ENCODE results near the gene RSPO4.

DNA sequence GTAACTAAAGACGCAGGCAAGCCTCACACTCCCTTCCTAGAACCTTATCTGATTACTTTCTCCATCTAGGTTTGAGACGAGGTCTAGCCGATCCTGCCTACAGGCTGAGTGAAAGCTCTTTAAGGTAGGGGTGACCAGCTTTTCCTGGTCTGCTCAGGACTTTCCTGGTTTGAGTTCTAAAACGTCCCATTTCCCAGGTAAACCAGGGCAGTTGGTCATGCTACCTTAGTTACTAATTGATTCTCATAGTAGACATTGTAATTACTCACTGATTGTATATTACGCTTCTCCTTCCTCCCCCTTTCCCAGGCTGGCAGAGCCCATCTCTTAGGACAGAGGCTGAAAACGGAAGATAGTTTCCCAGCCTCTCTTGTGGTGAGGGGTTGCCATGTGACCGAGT is 27.9 kb upstream of the RSPO4 start:
- TF ChIP-seq EZH2phosphoT487 (IDR thresholded peaks at IDR 0.05; ENCODE audit: insufficient read depth, low read depth) (no peak), EZH2 (IDR thresholded peaks at IDR 0.05; ENCODE audit: insufficient read depth, poor library complexity, severe bottlenecking) (no peak)

Measured in GM23248 (cell line).